HG03159 (cell line): ENCODE data around the gene CALCR.
A peak's percentile ranks its signal among the peaks of the same experiment; 100 is the strongest.

ENCODE experiments used
- ATAC-seq: cut with Tn5 transposase; IDR thresholded peaks from one replicate; pipeline ENCODE4 v1.9.1; 2021; ENCODE audit warnings: mild to moderate bottlenecking, moderate library complexity; ENCODE audit not compliant: unreplicated experiment

Gene CALCR

DNA sequence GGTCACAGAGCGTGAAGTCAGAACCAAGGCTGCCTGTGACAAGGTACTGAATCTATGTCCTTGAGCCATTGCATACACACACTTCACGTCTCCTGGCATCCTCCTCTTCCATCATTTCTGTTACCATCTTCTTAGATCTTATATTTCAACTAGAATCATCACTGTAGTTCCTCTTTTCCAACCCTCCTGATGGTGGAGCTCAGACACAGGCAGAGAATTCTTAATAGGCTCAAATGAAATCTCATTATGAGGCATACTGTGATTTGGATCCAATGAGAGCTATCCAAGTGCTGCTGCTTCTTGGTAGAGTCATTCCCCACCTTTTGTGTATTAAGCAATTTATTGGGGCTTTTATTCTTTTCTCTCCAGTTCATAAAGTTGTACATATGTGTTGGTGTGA is 113.2 kb downstream of the CALCR start:
- no peak for ATAC-seq

DNA sequence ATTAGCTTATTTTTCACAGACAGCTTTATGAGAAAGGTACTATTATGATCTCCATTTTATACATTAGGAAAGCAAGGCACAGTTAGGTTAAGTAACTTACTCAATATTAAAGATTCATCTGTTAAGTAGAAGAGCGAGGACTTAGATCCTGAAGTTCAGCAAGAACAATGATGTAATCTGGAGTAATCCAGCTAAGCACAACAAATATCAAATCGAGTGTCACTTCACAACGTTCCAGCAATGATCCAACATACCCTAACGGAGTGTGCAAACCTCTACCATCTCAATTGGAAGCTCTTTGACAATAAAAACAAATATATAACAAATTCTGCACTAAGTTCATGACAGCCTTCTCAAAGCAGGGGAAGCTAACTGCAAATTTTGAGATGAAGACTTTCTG is 121.3 kb downstream of the CALCR start:
- no peak for ATAC-seq

DNA sequence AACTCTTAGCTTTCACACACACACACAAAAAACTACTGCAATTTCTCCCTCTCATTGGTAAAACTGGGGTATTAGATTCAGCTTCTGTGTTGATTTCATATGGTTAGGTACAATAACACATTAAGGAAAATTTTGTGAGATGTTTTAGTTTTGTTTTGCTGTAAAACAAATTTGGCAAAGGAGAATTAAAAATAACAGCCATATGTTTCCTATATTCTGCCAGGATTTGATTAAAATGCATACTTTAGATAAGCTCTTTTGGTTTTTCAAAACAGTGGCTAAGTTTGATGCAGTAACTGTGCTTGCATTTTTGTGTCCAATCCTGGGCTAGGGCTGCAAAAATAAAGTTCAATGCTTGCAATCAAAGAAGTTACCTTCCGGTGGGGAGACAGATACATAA is 126.3 kb downstream of the CALCR start:
- no peak for ATAC-seq

DNA sequence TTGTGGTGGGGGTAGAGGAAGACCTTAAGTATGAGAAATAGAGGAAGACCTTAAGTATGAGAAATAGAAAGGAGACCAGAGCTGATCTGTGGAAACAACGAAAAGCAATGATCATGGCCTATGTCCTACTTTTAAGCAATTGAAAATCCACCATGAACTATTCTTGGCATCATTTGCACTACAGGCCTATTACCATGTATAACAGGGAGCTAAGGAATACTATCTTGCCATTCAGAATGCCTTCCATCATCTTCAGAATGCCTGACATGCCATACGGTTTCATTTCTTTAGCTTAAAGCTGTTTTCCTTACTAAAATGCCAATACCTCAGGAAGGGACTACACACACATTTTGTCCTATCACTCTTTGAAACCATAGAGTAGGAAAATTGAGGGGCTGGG is 127.0 kb downstream of the CALCR start:
- no peak for ATAC-seq

DNA sequence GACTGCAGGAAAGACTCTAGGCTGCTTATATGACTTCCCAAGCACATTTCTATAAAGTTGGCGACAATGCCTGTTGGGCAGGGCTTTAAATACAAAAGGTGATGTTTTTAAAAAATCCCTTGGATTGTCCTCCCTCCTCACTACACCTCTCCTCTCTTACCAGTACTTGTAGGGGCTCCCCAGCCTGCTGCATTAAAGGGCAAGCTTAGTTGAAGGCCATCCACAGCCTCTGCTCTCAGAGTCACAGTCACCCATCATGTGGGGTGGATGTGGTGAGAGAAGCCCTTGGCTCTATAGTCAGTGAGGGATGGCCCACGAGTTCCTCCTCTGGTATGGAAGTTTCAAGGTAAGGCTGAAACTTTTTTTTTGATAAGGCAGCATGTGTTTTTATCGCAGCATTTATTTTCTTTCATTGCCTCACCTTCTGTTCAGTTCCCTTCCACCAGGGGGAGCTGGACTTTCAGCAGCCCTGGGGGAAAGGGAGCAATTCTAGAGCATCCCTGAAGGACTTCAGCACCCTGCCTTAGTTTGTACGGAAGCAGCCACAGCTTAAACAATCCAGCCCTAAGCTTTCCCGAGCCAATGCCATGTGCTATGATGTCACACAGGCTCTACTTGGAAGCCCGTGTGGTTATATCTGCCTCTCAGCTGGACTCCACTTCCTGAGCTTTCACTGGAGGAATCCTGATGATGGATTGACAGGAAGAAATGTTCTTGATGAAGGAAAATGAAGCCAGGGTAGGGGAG is 131.9 kb downstream of the CALCR start:
- ATAC-seq: peak; percentile 82

DNA sequence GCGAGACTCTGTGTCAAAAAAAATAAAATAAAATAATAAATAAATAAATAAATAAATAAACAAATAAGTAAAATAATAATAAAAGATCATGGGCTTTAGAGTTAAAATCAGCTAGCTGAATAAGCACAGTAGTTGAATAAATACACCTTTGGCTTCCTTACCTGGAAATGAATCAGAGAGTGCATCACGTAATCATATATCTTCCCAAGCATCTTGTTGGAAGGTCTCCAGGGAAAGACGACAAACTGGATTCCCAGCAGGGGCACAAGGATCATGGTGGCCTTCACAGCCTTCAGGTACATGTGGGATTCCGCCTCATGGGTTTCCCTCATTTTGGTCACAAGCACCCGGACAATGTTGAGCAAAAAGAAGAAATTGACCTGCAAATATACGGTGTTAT is 138.7 kb downstream of the CALCR start:
- no peak for ATAC-seq

DNA sequence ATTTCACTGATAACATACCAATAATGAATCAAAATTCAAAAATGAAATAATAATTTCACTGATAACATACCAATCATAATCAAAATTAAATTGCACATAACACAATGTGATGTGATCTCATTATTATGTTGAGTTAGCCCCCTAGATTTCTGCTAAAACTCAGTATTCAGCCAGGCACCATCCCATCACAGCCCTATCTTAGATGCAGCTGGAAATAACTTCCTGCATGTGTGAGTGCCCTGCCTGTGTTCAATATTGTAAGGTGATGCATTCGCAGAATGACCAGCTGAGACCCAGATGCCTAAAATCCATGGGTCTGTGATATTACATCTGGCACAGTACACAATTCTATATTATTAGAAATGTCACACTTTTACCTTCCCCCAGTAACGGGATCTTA is 142.4 kb downstream of the CALCR start:
- ATAC-seq: no peak

DNA sequence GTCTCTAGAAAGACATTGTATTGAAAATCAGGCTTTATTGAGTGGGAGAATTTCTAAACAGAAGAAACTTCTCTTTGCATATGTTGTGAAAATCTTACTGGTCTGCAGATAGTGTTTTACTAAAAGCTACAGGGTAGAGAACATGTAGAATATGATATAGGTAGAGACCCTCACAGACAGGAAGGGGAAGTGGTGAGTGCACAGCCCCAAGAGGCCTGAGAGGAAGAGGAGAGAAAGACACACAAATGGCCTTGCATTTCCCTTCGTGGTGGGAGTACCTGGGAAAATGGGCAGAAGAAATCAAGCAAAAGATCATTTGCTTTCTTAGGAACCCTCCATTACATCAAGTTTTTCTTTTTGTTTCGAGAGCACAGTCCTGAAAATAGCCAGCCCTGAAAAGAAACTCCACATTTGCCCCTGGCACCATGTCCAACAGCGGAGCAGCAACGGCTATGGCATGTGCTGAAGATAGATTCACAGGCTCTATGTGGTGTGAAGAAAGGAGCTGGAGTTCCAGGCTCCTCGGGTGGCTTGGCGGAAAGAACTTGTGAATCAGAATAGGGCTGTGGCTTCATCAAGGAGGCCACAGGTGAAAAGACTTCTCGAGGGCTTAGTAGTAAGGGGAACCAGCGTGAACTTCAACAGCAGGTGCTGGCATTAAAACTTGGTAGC is 143.5 kb downstream of the CALCR start:
- ATAC-seq: no peak

DNA sequence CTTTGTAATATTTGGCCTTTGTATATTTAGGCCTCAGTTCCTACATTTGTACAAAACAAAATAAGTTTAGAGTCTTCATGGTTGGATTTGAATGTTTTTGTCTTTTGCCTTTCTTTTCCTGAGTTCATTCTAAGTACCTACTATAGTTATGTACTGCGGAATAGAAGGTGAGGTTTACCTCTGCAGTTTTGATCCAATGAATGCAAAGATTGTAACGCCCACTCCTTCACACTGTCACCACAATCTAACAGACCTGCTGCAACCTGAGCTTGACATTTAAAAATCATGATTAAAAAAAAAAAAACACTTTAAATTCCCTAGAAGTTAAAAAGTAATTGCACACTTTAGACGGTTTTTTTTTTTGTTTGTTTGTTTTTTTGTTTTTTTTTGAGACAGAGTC is 145.0 kb downstream of the CALCR start:
- no peak for ATAC-seq

DNA sequence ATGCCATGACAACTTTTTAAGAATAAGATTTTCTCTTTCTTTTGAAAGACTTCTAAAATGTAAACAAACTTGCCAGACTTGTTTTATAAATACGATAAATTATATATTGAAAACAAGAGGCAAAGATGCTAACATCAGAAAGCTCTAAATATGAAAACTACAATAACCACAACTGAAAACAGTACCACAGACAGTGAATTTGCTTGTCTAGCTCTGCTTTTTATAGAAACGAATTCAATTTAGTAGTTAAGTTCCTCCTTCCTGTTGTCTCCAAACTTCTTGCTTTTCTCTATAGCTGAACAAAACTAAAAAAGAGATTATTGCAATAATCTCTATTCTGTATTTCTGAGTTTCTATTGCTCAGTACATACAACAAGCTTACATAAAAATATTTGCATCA is 147.4 kb downstream of the CALCR start:
- ATAC-seq: no peak

DNA sequence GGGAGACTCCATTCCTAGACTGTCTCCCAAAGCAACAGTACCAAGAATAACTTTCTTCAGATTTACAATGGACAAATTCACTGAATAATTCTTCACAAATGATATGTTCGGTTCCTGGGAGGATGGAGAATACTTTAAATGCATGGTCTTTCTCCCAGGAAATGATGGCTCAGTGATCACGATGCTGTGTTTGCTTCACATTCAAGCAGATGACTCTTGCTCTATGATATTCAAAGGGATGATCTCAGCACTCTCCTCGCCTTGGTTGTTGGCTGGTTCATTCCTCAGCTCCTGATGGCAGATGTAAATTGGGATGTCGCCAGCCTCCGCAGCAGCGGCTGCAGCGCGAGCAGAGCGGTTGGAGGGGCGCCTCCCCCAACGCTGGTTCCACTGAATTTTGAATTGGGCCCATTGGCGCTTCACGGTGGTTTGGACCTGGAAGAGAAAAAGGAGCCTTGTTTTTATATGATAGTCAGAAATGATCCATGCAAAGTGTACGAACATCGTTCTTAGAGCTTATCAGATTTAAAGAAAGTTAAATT is 148.3 kb downstream of the CALCR start:
- ATAC-seq: no peak

DNA sequence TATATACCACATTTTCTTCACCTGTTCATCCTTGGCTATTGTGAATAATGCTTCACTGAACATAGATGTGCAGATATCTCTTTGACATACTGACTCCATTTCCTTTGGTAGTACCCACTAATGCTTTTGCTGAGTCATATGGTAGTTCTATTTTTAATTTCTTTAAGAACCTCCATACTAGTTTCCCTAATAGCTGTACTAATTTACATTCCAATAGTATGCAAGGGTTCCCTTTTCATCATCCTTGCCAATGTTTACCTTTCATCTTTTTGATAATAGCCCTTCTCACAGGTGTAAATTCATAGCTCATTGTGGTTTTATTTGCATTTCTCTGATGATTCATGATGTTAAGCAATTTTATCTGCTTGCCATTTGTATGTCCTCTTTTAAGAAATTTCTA is 159.9 kb downstream of the CALCR start:
- ATAC-seq: no peak

DNA sequence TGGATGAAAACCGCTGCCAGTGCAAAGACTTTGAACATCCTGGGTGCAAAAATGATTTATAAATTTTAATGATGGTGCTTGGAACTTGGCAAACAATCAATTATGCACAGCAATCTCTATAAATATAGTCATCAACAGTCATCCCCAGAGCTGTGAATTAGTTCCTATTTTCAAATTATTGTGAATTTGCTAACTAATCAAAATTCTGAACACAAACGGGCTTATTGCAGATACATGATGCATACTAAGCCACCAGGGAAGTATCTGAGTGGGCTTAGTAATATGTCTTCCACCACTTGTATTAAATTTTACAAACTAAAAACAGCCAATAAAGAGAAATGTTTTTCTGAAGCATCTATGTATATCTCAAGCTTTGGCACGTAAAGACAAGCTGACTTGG is 165.2 kb downstream of the CALCR start:
- no peak for ATAC-seq

DNA sequence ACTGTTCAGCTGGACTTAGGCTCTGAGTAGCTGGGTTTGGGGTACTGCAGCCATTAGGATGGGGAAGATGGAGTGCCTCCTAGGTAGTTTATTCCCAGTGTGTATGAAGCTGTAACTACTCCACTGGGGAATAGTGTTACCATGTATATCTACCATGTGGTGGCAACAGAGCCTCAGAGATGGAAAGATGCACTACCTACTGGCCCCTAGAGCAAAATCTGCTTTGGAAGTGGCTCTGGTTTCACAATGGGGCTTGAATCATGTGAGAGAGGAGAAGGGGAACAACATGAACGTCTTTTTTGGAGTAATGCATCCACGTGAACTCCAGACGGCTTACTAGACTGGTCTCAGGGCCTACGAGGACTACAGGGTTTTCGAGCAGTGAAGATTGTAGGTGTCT is 167.3 kb downstream of the CALCR start:
- no peak for ATAC-seq

DNA sequence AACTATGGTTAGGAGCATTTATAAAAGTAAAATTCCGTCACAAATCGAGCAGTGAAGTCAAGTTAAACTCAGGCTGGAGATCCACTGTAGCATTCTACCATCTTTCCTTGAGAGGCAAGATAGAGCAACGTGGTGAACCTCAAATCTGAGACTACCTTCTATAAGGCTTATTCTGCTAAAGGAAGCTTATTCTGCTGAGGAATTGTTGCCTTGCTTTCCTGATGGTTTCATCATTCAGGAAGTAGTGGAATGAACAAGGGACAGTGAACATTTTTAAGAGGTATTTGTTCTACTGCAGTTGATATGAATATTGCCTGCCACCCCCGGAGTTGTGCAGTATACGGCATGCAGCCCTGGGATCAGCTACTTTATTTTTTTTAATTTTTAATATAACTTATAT is 171.6 kb downstream of the CALCR start:
- no peak for ATAC-seq

DNA sequence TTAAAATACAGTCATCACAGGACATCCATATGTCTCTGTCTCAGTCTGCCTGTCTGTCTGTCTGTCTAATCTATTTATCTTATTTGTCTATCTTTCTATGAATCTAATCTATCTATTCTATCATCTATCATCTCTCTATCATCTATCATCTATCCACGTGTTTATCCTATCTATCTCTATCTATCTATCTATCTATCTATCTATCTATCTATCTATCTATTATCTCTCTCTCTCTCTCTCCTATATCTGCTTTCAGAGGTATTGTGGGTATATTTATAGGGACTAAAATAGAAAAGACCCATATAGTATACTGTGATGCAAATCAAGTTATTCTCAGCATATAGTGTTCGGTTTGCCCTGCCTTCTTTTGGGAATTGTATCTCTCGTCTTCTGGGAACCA is 174.9 kb downstream of the CALCR start:
- ATAC-seq: no peak

DNA sequence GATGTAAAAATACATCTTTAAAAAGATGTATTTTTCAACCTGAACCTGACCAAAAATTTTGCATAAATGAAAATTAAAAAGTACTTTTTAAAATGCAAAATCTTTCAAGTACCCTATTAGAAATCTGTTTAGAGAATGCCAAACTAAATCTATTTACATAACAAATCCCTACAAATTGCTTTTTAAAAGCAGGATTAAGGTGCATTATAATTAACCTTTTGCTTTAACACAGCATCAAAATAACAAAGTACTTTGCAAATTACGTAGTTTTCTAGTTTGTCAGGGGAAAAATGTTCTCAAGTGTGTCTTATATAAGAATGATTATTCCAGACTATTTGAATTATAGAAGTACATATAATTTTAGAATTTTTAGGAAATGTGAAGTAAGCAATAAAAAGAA is 181.5 kb downstream of the CALCR start:
- ATAC-seq: no peak

DNA sequence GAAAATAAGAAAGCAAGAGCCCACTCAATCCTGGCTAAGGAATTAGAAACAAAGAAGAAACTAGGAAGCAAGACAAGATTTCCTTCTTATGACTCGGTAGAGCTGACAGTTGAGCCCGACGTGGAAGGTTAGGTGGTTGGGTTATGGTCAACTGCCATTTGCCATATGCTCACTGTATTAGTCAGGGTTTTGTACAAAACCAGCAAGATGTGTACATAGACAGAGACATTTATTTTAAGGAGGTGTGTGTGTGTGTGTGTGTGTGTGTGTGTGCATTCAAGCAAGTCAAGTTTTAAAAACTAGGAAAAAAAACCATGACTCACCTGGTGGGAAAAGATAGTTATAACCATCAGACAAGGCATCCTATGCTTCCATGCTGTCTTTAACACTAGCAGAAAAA is 183.9 kb downstream of the CALCR start:
- no peak for ATAC-seq

DNA sequence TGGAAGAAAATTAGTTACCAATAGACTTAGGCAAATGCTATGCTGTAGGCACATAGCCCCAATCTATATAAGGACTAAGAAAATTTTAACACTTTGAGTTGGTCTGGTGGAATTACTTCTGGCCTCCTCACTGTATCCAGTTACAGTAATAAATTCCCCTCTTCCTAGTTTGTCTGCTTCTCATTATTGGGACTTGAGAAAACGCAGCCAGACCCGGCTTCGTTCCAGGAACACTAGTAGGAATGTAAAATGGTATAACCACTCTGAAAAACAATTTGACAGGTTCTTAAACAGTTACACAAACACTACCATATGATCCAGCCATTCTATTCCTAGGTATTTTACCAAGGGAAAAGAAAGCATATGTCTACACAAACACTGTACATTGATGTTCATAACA is 192.2 kb downstream of the CALCR start:
- ATAC-seq: no peak

DNA sequence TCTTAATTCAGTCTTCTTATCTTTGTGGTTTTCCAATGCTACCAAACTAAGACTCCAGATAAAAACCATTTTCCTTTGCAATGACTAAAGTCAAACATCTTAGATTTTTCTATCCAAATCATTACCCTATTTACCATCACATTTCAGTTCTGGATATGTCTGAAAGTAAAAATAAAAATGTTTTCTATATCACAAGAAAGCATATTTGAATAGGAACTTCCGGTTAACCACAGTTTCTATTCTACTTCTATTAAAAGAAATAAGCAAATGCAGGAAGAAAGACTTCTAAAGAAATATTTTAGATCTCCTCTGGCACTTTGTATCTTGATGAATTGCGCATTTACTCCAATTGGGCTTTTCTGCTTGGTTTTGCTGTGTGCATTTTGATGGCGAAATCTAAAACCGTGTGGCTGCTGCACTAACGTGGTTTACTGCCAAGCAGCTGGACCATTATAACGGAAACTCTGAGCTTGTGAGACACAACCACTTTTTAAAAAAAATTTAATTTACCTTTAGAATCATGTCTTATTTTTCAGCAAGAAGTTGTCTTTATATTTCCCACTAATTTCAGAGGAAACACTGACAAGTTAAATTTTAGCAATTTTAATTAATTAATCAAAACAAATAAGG is 196.3 kb downstream of the CALCR start:
- peak; percentile 47 for ATAC-seq

DNA sequence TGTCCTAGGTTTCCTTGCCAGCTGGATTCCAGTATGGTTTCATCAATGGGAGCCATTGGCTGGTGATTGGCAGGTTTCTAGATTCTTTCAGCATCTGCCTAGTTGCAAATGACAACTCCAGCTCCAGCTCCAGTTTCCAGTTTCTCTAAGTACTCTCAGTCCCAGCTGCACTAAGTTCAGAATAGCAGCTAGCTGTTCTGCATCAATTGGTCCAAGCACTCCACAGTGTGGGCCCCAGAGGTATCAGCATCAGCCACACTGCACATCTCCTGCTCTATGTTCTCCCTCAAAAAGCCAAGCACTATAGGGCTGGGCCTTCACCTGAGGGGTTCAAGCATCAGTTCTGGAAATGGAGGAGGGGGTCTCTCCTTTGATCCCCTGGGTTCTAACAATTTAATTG is 198.9 kb downstream of the CALCR start:
- peak; percentile 53 for ATAC-seq
